ENCODE measurements around the gene INPPL1. TPM values are rescaled to one million over a fixed set of nuclear protein-coding genes. Genes with fewer than 3 reads are reported as not detected.

The INPPL1 gene
- total RNA-seq, 1 experiment from 2014 or later = 90.2 TPM

DNA sequence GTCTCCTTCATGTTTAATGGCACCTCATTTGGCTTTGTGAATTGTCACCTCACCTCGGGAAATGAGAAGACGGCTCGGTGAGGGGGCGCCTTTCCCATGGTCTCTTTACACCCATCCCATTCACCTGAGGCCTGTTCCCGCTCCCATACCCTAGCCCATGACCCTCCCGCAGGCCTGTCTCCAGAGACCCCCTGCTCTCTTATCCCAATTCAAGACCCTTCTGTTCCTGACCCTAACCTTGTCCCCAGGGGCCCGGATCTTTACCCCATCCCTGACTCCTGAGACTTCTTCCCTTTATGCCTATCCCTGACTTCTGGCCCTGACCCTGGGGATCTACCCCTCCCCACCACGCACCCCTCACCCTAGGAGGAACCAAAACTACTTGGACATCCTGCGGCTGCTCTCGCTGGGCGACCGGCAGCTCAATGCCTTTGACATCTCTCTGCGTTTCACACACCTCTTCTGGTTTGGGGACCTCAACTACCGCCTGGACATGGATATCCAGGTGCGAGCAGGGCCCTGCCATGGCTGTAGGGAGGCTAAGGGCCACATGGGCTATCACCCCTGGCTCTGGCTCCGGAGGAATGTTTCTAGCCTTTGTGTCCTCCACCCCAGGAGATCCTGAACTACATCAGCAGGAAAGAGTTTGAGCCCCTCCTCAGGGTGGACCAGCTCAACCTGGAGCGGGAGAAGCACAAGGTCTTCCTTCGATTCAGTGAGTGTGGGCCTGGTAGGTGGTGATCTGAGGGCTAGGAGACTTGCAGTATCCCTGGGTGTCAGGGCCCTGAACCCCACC is 7.9 kb downstream of the INPPL1 start:
- Mint-ChIP-seq H3K4me3 (ENCODE audit: unreplicated experiment) (no peak overlapping the region), H3K27me3 (ENCODE audit: insufficient read depth, unreplicated experiment) (no peaks in the 10 kb centered on the region), H3K27ac (ENCODE audit: low read depth, unreplicated experiment) (no peak overlapping the region), H3K36me3 (ENCODE audit: insufficient read depth, unreplicated experiment) (peaks cover 69% of the 10 kb centered on the region), H3K4me1 (ENCODE audit: insufficient read depth, unreplicated experiment) (no peaks in the 10 kb centered on the region), H3K9me3 (ENCODE audit: unreplicated experiment) (no peaks in the 10 kb centered on the region)
- no peak for DNase-seq (ENCODE audit: unreplicated experiment)
- BruUV-seq (replicated peaks) = no TSS peak
- POLR2A ChIA-PET = no interaction called here
- intact Hi-C loops (cut with micrococcal nuclease) = no loop called here
- TF ChIP-seq, protein P1, sequence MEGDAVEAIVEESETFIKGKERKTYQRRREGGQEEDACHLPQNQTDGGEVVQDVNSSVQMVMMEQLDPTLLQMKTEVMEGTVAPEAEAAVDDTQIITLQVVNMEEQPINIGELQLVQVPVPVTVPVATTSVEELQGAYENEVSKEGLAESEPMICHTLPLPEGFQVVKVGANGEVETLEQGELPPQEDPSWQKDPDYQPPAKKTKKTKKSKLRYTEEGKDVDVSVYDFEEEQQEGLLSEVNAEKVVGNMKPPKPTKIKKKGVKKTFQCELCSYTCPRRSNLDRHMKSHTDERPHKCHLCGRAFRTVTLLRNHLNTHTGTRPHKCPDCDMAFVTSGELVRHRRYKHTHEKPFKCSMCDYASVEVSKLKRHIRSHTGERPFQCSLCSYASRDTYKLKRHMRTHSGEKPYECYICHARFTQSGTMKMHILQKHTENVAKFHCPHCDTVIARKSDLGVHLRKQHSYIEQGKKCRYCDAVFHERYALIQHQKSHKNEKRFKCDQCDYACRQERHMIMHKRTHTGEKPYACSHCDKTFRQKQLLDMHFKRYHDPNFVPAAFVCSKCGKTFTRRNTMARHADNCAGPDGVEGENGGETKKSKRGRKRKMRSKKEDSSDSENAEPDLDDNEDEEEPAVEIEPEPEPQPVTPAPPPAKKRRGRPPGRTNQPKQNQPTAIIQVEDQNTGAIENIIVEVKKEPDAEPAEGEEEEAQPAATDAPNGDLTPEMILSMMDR (IDR thresholded peaks at IDR 0.05; ENCODE audit: unreplicated experiment) = no peak
- CTCF ChIA-PET = no interaction called here

DNA sequence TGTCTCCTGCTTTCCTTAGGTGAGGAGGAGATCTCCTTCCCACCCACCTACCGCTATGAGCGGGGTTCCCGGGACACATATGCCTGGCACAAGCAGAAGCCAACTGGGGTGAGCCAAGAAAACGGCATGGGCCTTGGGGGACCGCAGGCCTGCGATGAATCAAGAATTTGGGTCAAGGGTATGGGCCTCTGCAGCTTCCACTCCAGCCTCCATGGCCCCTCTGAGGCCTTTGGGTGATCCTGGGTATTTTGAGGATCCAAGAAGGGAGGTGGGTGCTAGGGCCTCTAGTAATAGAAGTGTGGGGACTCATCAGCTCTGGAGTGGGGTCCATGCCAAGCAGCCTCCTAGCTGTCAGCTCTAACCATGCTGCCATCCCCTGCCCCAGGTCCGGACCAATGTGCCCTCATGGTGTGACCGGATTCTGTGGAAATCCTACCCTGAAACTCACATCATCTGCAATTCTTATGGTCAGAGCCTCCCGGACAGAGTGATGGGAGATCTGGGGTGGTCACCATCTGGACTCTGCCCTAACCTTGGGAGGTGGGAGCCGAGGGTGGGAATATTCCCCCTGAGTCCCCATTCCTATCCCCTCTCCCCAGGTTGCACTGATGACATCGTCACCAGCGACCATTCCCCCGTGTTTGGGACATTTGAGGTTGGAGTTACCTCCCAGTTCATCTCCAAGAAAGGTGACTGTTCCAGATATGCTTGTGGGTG is 8.6 kb downstream of the INPPL1 start:
- Mint-ChIP-seq H3K9me3 (ENCODE audit: unreplicated experiment) (no peaks in the 10 kb centered on the region), H3K27me3 (ENCODE audit: insufficient read depth, unreplicated experiment) (no peaks in the 10 kb centered on the region), H3K4me1 (ENCODE audit: insufficient read depth, unreplicated experiment) (no peaks in the 10 kb centered on the region), H3K4me3 (ENCODE audit: unreplicated experiment) (peak overlapping the region; percentile 35), H3K36me3 (ENCODE audit: insufficient read depth, unreplicated experiment) (peaks cover 73% of the 10 kb centered on the region), H3K27ac (ENCODE audit: low read depth, unreplicated experiment) (no peak overlapping the region)
- ChIA-PET CTCF (no interaction called here), POLR2A (no interaction called here)
- DNase-seq (ENCODE audit: unreplicated experiment) = no peak
- intact Hi-C loops (cut with micrococcal nuclease) = no loop called here
- no TSS peak for BruUV-seq (replicated peaks)
- TF ChIP-seq, protein P1 (IDR thresholded peaks at IDR 0.05; ENCODE audit: unreplicated experiment) = no peak

DNA sequence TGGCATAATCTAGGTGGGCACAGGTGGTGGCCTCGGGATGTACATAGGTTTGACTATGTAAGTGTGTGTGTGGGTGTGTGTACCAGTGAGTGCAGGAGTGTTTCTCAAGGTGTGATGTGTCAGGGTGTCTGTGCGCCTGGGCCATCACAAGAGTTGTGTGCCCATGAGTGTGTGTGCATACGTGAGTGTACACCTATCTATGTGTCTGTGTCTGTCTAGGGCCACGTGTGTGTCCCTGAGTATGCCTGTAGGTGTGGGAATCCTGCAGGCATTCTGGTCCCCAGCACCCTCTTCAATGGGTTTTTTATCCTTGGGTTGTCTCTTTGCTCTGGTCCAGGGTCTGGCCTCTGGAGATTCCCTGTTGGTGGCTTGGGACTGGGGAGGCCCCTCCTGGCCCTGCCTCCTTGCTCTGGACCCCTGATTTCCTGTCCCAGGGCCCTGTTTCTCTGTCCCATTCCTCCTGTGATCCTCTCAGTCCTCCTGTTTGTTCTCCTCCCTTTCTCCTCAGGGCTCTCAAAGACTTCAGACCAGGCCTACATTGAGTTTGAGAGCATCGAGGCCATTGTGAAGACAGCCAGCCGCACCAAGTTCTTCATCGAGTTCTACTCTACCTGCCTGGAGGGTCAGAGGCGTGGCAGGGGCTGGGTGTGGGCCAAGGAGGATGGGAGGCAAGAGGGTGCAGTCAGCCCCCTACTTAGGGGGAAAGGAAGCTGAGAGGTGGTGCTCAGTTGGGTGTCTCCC is 9.4 kb downstream of the INPPL1 start:
- POLR2A ChIA-PET = interaction anchor here (0.6 to 3.3 kb wide), 2 partner anchors 9 to 256 kb away, joined by 3 to 25 read pairs; partner anchors contain the start of gene INPPL1
- no peaks in the 10 kb centered on the region for H3K9me3 Mint-ChIP-seq (ENCODE audit: unreplicated experiment)
- no TSS peak for BruUV-seq (replicated peaks)

More for the DNA sequence above, 9.4 kb downstream of the INPPL1 start:
- peak overlapping the region; percentile 35 for H3K4me3 Mint-ChIP-seq (ENCODE audit: unreplicated experiment)
- H3K36me3 Mint-ChIP-seq (ENCODE audit: insufficient read depth, unreplicated experiment) = peaks cover 73% of the 10 kb centered on the region
- CTCF ChIA-PET = interaction anchor here (0.5 kb wide), 1 partner anchor 553 kb away, joined by 4 read pairs; no protein-coding TSS in a partner anchor
- peaks cover 2% of the 10 kb centered on the region for H3K4me1 Mint-ChIP-seq (ENCODE audit: insufficient read depth, unreplicated experiment)
- H3K27ac Mint-ChIP-seq (ENCODE audit: low read depth, unreplicated experiment) = no peak overlapping the region
- TF ChIP-seq, protein P1 (IDR thresholded peaks at IDR 0.05; ENCODE audit: unreplicated experiment) = no peak
- no peaks in the 10 kb centered on the region for H3K27me3 Mint-ChIP-seq (ENCODE audit: insufficient read depth, unreplicated experiment)
- DNase-seq (ENCODE audit: unreplicated experiment) = no peak
- intact Hi-C loops (cut with micrococcal nuclease) = no loop called here
